ENCODE results near the gene TBXT.

Gene TBXT

GRCh38 chr6:166109608-166110007, 58.0 kb downstream of the TBXT start (continued):
- TF ChIP-seq ZNF398 (tag by site-specific recombination; IDR thresholded peaks at IDR 0.05) (no peak), ZNF292 (tag by site-specific recombination; IDR thresholded peaks at IDR 0.05; ENCODE audit: borderline replicate concordance, low read depth) (no peak), ZNF223 (tag by site-specific recombination; IDR thresholded peaks at IDR 0.05) (no peak)
